ENCODE data around the gene SPANXN5.
"Not testable (repeated sequence)": the region's sequence is repeated elsewhere in the genome, so short reads cannot be mapped to it uniquely, and the experiment has no call there.

The SPANXN5 gene, protein sequence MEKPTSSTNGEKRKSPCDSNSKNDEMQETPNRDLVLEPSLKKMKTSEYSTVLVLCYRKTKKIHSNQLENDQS
- 0 reads per million in 3 experiments for total RNA-seq

DNA sequence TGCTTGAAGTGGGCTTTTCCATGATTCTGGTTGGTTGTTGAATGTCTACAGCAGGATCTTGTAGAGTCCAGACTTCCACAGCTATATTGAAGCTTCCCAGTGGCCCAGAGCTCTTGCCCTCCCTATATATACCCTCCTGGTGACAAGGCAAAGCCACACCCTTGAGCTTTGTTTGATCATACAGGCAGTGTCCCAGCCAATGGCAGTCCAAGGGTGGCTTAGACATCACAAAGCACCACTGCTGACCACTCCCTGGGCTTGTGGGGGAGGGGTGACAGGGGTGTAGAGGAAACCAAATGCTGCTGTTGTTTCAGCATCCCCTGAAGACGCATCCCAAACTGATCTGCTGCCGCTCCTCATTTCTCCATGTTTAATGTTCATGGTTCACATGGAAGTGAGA, at the start of gene SPANXN5:
Gene SPANXN5 (minus strand): TSS at position 101 of the 400 bp plus-strand sequence. CDS start 79 bp downstream, at position 22.
- DNase-seq, result not testable (repeated sequence)

DNA sequence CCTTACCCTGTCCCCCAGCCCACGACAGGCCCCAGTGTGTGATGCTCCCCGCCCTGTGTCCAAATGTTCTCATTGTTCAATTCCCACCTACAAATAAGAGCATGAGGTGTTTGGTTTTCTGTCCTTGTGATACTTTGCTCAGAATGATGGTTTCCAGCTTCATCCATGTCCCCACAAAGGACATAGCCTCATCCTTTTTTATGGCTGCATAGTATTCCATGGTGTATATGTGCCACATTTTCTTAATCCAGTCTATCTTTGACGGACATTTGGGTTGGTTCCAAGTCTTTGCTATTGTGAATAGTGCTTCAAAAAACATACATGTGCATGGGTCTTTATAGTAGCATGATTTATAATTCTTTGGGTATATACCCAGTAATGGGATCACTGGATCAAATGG, 46.4 kb upstream of the SPANXN5 start:
- DNase-seq, result not testable (repeated sequence)

DNA sequence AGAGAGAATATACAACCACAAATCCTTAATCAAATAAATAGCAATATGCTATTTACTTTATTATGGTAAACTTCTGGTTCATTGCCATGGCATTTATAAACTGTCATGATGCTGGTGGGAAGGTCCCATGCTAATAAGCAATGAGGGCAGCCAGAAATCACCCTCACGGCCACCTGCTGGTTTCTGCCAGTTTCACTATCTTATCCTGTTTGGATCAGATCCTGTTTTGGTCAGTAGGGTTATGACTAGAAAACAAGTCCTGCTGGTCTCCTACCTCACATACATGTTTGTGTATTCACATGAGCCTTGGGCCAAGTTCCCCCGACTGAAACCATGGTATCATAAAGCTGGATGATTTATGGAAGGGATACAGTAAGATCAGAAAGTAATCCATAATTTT, 41.9 kb upstream of the SPANXN5 start:
- no peak for DNase-seq

DNA sequence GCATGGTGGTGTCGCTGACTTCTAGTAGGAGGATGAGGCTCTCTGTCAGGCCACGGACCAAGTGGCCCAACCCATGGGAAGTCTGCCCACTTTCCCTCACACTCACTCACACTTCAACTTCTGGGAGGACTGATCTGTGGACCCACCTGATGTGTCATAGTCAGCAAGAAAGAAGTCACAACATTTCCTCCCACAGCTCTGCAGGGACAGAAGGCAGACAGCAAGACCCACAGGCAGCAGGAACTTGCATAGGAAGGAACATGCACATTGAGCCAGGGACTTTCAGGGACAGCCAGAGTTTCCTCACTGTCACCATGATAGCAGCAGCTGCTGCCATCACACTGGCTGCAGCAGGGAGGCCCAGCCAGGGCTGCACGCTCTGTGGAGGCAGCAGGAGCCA, 33.3 kb upstream of the SPANXN5 start:
- DNase-seq, result no peak

DNA sequence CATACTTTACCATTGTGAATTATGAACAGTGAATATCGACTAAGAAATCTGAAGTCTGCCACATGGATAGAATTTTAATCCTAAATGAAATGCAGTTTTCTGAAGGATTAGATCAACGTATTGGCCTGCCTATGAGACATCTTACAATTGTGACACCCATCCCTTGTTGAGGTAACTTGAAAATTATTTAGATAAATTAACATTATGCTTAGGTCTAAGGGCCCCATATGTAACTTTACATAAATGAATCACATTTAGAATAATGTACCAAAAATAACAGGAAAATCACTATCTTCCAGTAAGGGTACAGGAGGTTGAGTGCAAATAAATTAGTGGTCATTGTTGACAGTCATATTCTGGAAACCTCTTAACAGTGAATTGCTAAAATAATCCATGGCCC, 27.4 kb upstream of the SPANXN5 start:
- DNase-seq, result no peak

DNA sequence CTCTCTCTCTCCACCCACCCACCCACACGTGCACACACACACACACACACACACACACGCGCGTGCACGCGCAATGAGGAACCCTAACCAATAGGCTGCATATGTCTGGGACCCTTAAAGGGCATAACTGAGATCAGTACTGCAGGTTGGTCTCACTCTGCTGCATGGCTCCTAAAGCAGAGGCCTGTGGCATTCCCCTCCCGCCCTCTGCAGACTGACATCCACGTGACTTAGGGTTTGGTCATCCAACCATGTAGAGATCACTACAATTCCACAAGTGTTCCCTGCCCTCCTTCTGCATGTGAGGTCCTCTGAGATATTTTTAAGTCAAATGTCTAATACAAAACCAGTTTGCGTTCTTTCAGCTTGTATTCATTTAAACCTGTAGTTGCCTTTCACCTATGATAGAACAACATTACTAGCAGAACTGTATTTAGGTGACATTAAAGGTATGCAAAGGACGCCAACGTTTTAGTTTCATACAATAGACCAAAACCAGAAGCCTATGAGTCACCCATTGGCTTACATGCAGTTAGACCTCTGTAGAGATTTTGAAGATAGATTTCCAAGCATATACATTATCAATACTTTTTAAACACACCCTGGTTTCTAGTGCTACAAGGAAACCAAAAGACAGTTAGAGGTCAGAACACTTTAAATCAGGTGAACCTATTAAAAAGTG, 24.0 kb upstream of the SPANXN5 start:
- DNase-seq, result no peak

DNA sequence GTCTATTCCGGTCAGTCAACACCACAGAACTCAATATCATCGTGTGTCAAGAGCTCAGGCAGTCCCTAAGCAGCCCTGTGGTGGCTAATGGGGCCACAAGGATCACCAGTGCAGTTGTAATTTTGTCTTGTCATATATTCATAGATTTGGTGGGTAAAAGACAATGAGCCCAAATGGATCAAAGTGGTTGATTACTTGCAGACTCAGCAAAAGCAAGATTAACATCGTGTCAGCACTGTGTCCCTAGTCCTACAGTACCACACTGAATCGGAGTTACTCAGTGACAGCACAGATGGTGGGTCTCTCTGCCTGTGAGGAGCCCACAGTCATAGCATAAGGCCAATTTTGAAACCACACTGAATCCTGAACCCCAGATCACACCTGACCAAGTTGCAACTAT, 22.6 kb upstream of the SPANXN5 start:
- no peak for DNase-seq

DNA sequence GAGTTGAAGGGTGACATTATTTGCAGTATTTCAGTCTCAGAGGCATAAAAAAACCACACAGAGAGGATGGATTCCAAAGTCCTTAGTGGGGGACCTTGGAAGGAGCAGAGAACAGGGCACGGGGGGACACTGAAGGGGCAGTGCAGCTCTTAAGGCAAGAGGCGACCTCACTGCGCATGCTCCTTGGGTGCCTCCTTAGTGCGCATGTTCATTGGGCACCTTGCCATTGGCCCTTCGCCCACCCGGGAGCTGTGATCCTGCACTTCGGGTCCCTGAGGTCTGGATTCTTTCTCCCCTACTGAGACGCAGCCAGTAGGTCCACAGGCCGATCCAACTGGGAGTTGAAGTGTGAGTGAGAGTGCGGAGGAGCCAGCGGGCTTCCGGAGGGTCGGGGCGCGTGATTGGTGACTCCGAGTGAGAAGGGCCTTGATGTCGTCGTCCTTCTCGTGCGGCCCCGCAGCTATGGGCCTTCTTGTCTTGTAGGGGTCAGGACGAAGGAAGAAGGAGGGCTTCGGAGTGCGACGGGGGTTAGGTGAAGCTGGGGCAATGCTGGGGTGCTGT, 13.9 kb upstream of the SPANXN5 start, which contains the start of gene XAGE5:
Gene XAGE5 (plus strand): TSS at position 223 of the 561 bp plus-strand sequence. CDS start 1,280 bp downstream, outside the sequence.
- no peak for DNase-seq

DNA sequence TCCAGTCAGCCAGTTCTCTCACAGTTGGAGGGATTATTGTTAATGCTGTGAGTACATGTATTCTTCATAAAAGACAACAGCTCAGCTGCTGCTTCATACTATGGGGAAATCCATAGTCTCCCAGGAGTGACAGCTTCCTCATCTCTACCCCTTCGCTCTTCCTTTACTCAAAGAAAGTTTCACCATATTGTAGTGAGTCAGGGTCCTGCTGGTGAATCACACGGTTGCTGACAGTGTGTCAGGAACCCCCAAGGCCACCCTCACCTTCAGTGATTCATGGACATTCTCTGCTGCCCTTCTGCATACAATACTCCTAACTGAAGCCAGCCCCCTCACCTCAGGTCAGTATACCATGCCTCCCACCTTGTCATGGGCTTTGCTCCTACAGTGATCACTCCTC, 7.6 kb upstream of the SPANXN5 start:
- DNase-seq, result not testable (repeated sequence)

DNA sequence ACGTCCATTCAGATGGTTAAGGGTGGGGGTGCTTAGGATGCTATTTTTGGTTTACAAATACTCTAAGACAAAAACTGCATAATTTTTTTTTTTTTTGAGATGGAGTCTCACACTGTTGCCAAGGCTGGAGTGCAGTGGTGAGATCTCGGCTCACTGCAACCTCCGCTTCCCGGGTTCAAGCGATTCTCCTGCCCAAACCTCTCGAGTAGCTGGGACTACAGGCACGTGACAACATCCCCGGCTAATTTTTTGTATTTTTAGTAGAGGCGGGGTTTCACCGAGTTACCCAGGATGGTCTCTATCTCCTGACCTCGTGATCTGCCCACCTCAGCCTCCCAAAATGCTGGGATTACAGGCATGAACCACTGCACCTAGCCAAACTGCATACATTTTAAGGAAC, 23.7 kb downstream of the SPANXN5 start:
- not testable (repeated sequence) for DNase-seq

DNA sequence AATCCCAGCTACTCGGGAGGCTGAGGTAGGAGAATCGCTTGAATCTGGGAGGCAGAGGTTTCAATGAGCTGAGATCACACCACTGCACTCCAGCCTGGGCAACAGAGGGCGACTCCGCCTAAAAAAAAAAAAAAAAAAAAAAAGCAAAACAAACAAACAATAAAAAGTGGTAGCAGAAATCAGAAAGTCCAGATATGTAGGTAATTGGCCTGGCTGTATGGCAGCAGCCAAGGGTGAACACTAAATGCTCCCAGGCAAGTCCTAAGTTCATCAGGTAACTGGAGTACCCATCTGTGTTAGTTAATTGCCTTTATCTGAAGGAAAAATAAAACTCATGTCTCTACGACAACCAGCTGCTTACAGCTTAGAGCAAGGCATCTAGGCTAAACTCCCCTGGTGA, 31.2 kb downstream of the SPANXN5 start:
- not testable (repeated sequence) for DNase-seq

DNA sequence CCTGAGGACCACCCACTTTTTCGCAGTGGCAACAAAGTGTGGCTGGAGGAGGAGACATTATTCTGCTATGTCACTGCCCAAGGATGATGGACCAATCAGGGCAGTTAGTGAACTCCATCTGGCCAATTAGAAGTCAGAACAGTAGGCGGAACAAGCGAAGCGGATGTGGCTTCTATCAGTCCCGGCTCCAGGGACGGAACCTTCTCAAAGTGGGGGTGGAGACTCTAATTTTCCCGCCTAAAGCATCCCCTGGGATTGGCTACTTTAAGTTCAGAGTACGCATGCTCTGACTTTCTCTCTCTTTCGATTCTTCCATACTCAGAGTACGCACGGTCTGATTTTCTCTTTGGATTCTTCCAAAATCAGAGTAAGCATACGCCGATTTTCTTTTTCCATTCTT, 46.3 kb downstream of the SPANXN5 start, which contains the start of gene SSX2B:
Gene SSX2B (plus strand): TSS at position 301 of the 400 bp plus-strand sequence. CDS start 1,429 bp downstream, outside the sequence.
- DNase-seq, result not testable (repeated sequence)
